Mucosa of stomach (tissue), 1 donor: ENCODE results near the gene ATP6V1G1.

ENCODE experiments used
- H3K27me3 ChIP-seq: one replicate; pipeline ENCODE4 v1.7.0; 2013; ENCODE audit warnings: mild to moderate bottlenecking, low read length; ENCODE audit not compliant: control insufficient read depth, insufficient read depth
- H3K36me3 ChIP-seq: one replicate; pipeline ENCODE4 v1.7.0; 2013; ENCODE audit warnings: low read length; ENCODE audit not compliant: control insufficient read depth, insufficient read depth
- H3K4me1 ChIP-seq: one replicate; pipeline ENCODE4 v1.7.0; 2013; ENCODE audit warnings: mild to moderate bottlenecking, low read length; ENCODE audit not compliant: control insufficient read depth, insufficient read depth
- H3K4me3 ChIP-seq: one replicate; pipeline ENCODE4 v1.7.0; 2013; ENCODE audit warnings: low read length
- H3K9ac ChIP-seq: one replicate; pipeline ENCODE4 v1.7.0; 2013; ENCODE audit warnings: mild to moderate bottlenecking, low read length, moderate library complexity
- H3K9me3 ChIP-seq: one replicate; pipeline ENCODE4 v1.7.0; 2013; ENCODE audit warnings: mild to moderate bottlenecking, low read length, moderate library complexity; ENCODE audit not compliant: control insufficient read depth
- donor health status: Pancreatic carcinoma.

The ATP6V1G1 gene, protein sequence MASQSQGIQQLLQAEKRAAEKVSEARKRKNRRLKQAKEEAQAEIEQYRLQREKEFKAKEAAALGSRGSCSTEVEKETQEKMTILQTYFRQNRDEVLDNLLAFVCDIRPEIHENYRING

DNA sequence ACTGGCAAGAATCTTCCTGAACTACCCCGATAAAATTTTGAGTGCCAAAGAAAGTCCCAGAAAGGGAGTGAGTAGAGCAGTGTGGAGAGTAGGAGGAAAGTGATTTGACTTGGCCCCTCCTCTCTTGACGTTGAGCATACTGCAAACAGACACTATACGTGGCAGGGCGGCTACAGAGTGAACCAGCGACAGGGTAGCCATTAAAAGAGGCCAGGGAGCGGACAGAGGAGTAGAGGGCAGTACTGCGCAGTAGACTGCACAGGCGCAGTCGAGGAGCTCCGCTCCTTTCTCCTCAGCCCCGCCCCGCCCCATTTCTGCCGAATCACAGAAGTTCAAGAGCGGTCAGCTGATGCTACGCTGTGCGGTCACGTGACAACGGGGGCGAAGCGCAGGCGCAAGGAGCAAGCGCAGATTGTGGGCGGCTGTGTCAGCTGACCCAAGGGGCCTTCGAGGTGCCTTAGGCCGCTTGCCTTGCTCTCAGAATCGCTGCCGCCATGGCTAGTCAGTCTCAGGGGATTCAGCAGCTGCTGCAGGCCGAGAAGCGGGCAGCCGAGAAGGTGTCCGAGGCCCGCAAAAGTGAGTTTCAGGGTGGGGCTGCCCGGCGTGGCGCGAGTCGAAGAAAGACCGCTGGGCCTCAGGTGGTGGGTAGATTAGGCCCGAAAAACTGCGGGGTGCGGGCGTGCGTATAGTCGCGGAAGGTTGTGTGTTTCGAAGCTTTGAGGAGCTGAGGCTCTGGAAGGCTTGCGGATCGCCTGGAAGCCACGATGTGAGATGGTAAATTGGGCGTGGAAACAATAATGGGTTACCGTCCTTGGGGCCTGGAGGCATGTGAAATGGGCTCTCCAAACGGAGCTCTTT, at the start of gene ATP6V1G1:
Gene ATP6V1G1, plus strand, starts transcription at position 425 of the 858 bp plus-strand sequence. Its CDS starts 70 bp downstream, at position 495.
- Histone ChIP-seq H3K4me3 (peak within 1 kb of the TSS; percentile 78), H3K9ac (peak within 1 kb of the TSS; percentile 97), H3K9me3 (no peaks in the 10 kb centered on the region), H3K36me3 (no peaks in the 10 kb centered on the region), H3K27me3 (no peaks in the 10 kb centered on the region), H3K4me1 (peaks cover 32% of the 10 kb centered on the region)

DNA sequence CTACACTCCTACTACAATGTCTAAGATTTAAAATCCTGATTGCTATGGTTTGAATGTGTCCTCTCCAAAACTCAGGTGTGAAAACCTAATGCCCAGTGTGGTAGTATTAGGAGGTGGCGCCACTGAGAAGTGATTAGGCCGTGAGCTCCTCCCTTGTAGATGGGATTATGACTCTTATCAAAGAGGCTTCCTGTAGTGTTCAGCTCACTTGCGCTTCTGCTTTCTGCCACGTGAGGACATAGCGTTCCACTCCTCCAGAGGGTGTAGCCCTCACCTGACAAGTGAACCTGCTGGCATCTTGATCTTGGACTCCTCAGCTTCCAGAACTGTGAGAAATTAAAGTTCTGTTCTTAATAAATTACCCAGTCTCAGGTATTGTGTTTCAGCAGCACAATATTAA, 49.3 kb upstream of the ATP6V1G1 start:
- no peak overlapping the region for H3K9ac ChIP-seq
- H3K4me3 ChIP-seq: no peak overlapping the region

DNA sequence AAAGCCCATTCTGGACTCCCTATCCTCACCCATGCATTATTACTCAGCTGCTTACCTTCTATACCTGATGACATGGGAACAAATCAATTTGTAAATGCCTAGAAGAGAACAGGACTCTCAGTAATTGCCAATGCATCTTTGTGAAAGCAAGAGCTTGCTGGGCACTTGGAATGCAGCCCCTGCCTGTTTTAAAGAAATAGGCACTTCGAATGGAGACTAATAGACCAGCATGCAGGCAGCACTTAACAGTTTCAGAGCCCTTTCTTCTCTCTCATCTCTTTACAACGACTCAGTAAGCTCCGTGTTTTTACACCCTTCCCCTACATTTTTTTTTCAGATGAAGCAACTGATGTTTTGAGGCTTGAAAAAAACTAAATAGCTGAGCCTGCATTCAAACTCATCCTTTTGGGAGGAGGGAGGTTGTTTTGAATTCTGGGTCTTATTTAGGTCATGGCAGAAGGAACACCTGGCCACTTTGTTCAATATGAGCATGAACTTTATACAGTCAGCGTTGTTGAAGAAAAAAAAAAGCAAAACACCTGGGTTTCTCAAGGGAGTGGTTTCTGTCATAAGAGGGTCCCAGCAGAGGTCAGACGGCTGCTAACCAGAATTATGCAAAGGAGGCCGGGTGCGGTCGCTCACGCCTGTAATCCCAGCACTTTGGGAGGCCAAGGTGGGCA, 47.7 kb upstream of the ATP6V1G1 start:
- Histone ChIP-seq H3K4me1 (no peaks in the 10 kb centered on the region), H3K4me3 (no peak overlapping the region)

More for the DNA sequence above, 49.3 kb upstream of the ATP6V1G1 start:
- Histone ChIP-seq H3K27me3 (no peaks in the 10 kb centered on the region), H3K9me3 (no peaks in the 10 kb centered on the region), H3K36me3 (no peaks in the 10 kb centered on the region), H3K4me1 (no peaks in the 10 kb centered on the region)

DNA sequence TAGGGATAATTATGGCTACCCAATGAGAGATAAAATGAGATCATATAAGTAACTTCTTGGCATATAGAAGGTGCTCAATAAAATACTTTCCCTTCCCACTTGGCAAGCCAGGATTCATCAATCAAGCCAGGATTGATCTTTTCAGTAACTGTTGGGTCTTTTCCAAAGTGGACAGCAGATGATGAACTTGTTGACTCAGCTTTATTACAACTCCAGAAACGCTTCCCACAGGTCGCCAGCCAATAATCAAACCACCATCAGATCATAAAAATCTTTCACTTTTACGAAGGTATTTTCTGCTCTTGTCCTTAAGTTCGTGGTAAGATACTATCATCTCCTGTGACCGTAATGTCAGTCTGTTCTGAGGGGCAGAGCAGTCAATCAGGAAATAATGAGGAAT, 42.5 kb upstream of the ATP6V1G1 start:
- H3K4me3 ChIP-seq: no peak overlapping the region
- no peaks in the 10 kb centered on the region for H3K9me3 ChIP-seq
- no peaks in the 10 kb centered on the region for H3K36me3 ChIP-seq
- H3K4me1 ChIP-seq: no peaks in the 10 kb centered on the region
- H3K9ac ChIP-seq: no peak overlapping the region
- peaks cover 6% of the 10 kb centered on the region for H3K27me3 ChIP-seq

More for the DNA sequence above, 47.7 kb upstream of the ATP6V1G1 start:
- H3K27me3 ChIP-seq: no peaks in the 10 kb centered on the region
- H3K9ac ChIP-seq: no peak overlapping the region
- no peaks in the 10 kb centered on the region for H3K9me3 ChIP-seq
- H3K36me3 ChIP-seq: no peaks in the 10 kb centered on the region

DNA sequence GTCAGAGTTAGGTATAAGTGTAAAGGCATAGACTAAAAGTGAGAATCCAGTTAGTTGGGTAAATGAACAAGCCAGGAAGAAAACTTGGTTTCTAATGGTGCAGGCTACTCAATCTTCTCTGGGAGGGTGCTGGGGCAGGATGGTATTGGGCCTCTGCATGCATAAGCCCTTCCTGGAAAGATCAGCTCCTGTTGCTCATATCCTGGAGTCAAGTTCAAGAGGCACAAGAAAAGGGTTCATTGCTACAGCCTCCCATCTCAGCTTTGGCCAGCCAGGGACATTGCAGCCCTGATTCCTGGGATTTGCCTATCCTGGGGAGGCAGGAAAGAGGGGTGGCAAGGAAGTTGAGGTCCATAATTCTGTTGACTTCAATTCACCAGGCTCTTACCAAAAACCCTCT, 40.7 kb upstream of the ATP6V1G1 start:
- H3K4me1 ChIP-seq: no peaks in the 10 kb centered on the region
- H3K9me3 ChIP-seq: no peaks in the 10 kb centered on the region
- no peak overlapping the region for H3K9ac ChIP-seq
- H3K36me3 ChIP-seq: no peaks in the 10 kb centered on the region
- H3K4me3 ChIP-seq: no peak overlapping the region
- peaks cover 6% of the 10 kb centered on the region for H3K27me3 ChIP-seq

DNA sequence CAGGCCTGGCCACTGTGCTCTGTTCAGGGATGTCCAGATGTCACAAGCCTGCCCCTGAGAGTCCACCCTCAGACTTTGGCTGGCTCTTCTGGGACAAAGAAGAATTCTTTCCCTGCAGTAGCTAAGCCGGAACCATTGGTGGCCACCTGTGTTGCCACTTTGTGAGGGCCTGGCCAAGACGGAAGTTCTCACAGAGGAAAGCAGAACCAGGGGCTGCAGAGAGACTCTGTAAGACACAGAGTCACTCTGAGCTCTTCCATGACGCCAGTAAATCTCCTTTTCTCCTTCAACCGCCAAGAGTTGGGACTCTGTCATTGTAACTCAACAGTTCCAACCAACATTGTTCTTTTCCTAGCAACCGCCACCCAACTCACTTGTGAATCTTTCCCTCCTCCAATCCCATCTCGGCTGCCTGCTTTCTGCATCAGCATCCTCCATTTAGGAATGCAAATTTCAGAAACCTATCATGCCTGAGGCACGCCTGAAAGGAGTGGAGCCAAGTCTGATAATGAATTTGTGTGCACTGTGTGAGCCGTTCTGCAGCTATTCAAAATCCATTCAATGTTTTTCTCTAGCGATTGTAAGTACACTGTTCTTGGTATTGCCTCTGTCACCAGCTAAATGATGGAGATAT, 37.8 kb upstream of the ATP6V1G1 start:
- Histone ChIP-seq H3K9me3 (no peaks in the 10 kb centered on the region), H3K4me1 (no peaks in the 10 kb centered on the region), H3K36me3 (no peaks in the 10 kb centered on the region), H3K4me3 (no peak overlapping the region), H3K9ac (no peak overlapping the region), H3K27me3 (peaks cover 6% of the 10 kb centered on the region)

DNA sequence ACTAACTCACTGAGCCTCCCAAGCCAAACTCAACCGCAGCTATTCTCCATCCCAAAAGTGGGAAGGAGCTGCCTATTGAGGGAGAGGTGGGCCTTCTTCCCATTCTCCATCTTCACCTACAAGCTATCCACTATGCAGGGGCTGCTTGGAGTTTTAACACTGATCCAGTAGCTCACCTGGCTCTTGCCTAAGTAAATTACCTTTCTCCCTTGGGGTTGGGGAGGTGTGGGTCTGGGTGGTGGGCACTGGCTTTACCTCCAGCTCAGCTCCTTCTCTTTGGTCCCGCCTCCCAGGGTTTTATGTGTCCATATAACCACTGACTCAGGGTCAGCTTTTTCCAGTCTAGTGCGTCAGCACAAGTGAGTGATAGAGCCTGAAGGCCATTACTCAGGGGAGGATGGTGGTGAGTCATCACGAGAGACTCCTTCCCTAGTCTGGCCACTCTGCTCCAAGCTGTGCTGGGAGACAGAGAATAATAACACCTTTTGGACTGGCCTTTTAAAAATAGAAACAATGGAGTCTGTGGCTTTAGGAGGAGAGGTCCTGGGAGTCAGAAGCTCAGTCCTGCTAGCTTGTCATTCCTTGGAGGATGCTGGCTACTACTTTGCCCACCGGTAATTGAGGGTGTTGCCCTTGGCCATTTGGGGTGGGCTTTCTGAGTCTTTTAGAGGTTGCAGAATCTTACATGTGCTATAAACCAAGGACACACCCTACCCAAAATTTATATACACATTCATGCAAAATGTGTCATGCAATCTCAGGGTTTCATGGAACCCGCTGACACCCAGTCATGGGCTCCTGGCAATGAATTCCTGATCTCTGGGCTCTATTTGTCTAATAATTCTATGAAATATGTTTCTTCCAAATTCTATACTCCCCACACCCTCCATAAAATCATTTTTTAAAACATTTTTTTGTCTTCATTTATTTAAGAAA, 35.6 kb upstream of the ATP6V1G1 start:
- Histone ChIP-seq H3K36me3 (no peaks in the 10 kb centered on the region), H3K9ac (no peak overlapping the region), H3K4me1 (no peaks in the 10 kb centered on the region), H3K27me3 (peaks cover 6% of the 10 kb centered on the region), H3K9me3 (no peaks in the 10 kb centered on the region), H3K4me3 (no peak overlapping the region)

DNA sequence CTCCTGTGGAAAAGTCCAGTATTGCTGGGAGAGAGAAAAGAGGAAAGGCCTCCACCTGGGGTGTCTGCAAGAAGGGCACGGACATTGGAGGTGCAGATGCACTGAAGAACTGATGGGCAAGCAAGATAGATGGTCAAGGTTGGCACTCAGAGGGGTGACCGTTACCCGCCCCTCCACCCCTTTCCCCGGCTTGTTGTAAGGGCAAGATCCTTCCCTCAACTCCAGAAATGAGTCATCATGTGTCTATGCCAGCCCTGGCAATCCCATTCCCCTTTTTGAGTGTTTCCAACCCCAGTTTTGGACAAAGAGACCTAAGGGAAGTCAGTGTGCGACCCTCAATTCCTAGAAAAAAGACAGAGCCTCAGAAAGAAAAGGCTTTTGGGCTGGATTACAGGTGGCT, 34.9 kb upstream of the ATP6V1G1 start:
- Histone ChIP-seq H3K9me3 (no peaks in the 10 kb centered on the region), H3K36me3 (no peaks in the 10 kb centered on the region), H3K27me3 (peaks cover 4% of the 10 kb centered on the region), H3K4me1 (no peaks in the 10 kb centered on the region), H3K4me3 (no peak overlapping the region), H3K9ac (no peak overlapping the region)

DNA sequence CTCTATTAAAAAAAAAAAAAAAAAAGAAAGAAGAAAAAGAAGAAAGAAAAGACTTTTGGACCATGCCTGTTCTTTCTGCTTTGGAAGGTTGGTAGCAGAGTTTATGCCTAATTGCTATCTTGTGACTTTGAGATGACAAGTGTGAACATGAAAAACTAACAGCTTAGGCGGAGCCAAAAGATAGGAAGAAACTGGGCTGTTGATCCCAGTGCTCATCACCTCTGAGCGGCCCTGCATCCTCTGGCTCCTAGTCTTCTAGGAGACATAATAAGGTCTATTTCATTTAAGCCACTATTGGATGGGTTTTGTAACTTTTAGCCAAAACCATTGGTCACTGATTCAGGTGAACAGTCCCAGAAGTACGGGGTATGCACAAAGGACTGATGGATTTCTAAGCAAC, 34.4 kb upstream of the ATP6V1G1 start:
- H3K4me3 ChIP-seq: no peak overlapping the region
- no peaks in the 10 kb centered on the region for H3K36me3 ChIP-seq
- no peak overlapping the region for H3K9ac ChIP-seq
- H3K27me3 ChIP-seq: no peaks in the 10 kb centered on the region
- no peaks in the 10 kb centered on the region for H3K4me1 ChIP-seq
- no peaks in the 10 kb centered on the region for H3K9me3 ChIP-seq

- Histone ChIP-seq H3K36me3 (no peaks in the 10 kb centered on the region), H3K9me3 (no peaks in the 10 kb centered on the region), H3K9ac (no peak overlapping the region), H3K27me3 (no peaks in the 10 kb centered on the region), H3K4me3 (no peak overlapping the region), H3K4me1 (no peaks in the 10 kb centered on the region)
Observed at GRCh38 chr9:114555696-114556095, 31.9 kb upstream of the ATP6V1G1 start.

- Histone ChIP-seq H3K9me3 (no peaks in the 10 kb centered on the region), H3K4me3 (no peak overlapping the region), H3K9ac (no peak overlapping the region), H3K36me3 (no peaks in the 10 kb centered on the region), H3K4me1 (no peaks in the 10 kb centered on the region), H3K27me3 (no peaks in the 10 kb centered on the region)
Observed at GRCh38 chr9:114558027-114558675, 29.4 kb upstream of the ATP6V1G1 start.
